B cell (primary cell): ENCODE results near the gene SLC25A40. TPM values are rescaled to one million over a fixed set of nuclear protein-coding genes. Genes with fewer than 3 reads are reported as not detected.

Experiments used
- ATAC-seq: fragments of 200-7000 bp; cut with Tn5 transposase; one replicate; pipeline ENCODE4 v1.10.0; 2021; ENCODE audit warnings: low read depth, mild to moderate bottlenecking, moderate number of reproducible peaks, moderate library complexity
- CTCF ChIA-PET: fragments of 350-600 bp; sonication (Branson Sonifier 250); formaldehyde crosslinking; loops from one replicate; lab custom pipeline; 2021; ENCODE audit warnings: antibody characterized with exemption, inconsistent platforms; lab: Charles Lee
- POLR2A ChIA-PET: fragments of 350-600 bp; sonication (Branson Sonifier 250); formaldehyde crosslinking; loops from one replicate; lab custom pipeline; 2021; ENCODE audit warnings: antibody characterized with exemption; lab: Charles Lee
- DNase-seq: peaks from one replicate; pipeline ENCODE4 v3.0.0; 2013
- H2AFZ ChIP-seq: 2 replicates; pipeline ENCODE4 v1.6.1; 2012; ENCODE audit warnings: mild to moderate bottlenecking, low read depth, low read length; ENCODE audit not compliant: insufficient read depth, poor library complexity, severe bottlenecking
- H3K27ac ChIP-seq, 2 donors: 1 replicate in 1 of 2; 2 replicates in 1 of 2; pipeline ENCODE4 v1.5.1; 2012 to 2013; ENCODE audit warnings: low read length in 2 of 2, mild to moderate bottlenecking in 2 of 2, moderate library complexity in 1 of 2
- H3K27me3 ChIP-seq, 4 experiments: fragments of 200-600 bp in 1 of 4; sonication (generic) in 1 of 4; replicated peaks in 1 of 4; 1 replicate in 2 of 4; 2 replicates in 2 of 4; pipeline versions ENCODE4 v1.6.1 to v1.7.0; 2013 to 2016; ENCODE audit warnings: low read length in 3 of 4, mild to moderate bottlenecking in 2 of 4, mixed read lengths in 1 of 4, moderate library complexity in 1 of 4; ENCODE audit not compliant: insufficient read depth in 4 of 4, control insufficient read depth in 3 of 4; ENCODE audit errors: control extremely low read depth in 1 of 4
- H3K36me3 ChIP-seq, 2 experiments: replicated peaks in 1 of 2; 1 replicate in 1 of 2; 2 replicates in 1 of 2; pipeline versions ENCODE4 v1.6.1 to v1.7.1; 2013; ENCODE audit warnings: low read length in 1 of 2; ENCODE audit not compliant: insufficient read depth in 2 of 2, control insufficient read depth in 1 of 2; ENCODE audit errors: control extremely low read depth in 1 of 2, extremely low read depth in 1 of 2
- H3K4me1 ChIP-seq, 2 donors: fragments of 200-600 bp in 1 of 2; sonication (generic) in 1 of 2; 1 replicate in 1 of 2; 2 replicates in 1 of 2; pipeline versions ENCODE4 v1.5.1 to v1.6.1; 2013 to 2017; ENCODE audit warnings: low read length in 2 of 2; ENCODE audit not compliant: control insufficient read depth in 2 of 2, insufficient read depth in 2 of 2
- H3K4me2 ChIP-seq: replicated peaks from 2 replicates; pipeline ENCODE3; 2012; ENCODE audit warnings: mild to moderate bottlenecking, low read depth, low read length; ENCODE audit not compliant: poor library complexity, severe bottlenecking
- H3K4me3 ChIP-seq, 5 experiments: fragments of 200-600 bp in 1 of 5; sonication (generic) in 1 of 5; 1 replicate in 3 of 5; 2 replicates in 2 of 5; pipeline versions ENCODE4 v1.5.1 to v1.7.0; 2011 to 2016; ENCODE audit warnings: low read length in 4 of 5, mild to moderate bottlenecking in 4 of 5, low read depth in 2 of 5, control low read depth in 1 of 5, moderate library complexity in 1 of 5; ENCODE audit not compliant: insufficient read depth in 1 of 5; ENCODE audit errors: control extremely low read depth in 1 of 5, extremely low read depth in 1 of 5
- H3K79me2 ChIP-seq: fragments of 200-600 bp; sonication (generic); one replicate; pipeline ENCODE4 v1.6.0; 2016; ENCODE audit warnings: low read length; ENCODE audit not compliant: control insufficient read depth, insufficient read depth
- H3K9ac ChIP-seq: fragments of 200-600 bp; sonication (generic); 2 replicates; pipeline ENCODE4 v1.6.1; 2017; ENCODE audit warnings: mild to moderate bottlenecking, low read length, moderate library complexity
- H3K9me3 ChIP-seq, 3 donors: one replicate each; pipeline versions ENCODE4 v1.6.1 to v1.7.1; 2013; ENCODE audit warnings: low read length in 2 of 3; ENCODE audit not compliant: control insufficient read depth in 2 of 3, insufficient read depth in 1 of 3; ENCODE audit errors: control extremely low read depth in 1 of 3
- H4K20me1 ChIP-seq: 2 replicates; pipeline ENCODE4 v1.6.0; 2012; ENCODE audit warnings: mild to moderate bottlenecking, low read length; ENCODE audit not compliant: insufficient read depth, control insufficient read depth, poor library complexity, severe bottlenecking
- H3K27ac Mint-ChIP-seq: one replicate; pipeline ENCODE4 v1.8.0; 2021; ENCODE audit warnings: mixed read lengths
- H3K27me3 Mint-ChIP-seq: one replicate; pipeline ENCODE4 v1.8.0; 2021; ENCODE audit warnings: mixed read lengths
- H3K4me1 Mint-ChIP-seq: one replicate; pipeline ENCODE4 v1.8.0; 2021; ENCODE audit warnings: mixed read lengths
- H3K4me3 Mint-ChIP-seq: one replicate; pipeline ENCODE4 v1.8.0; 2021; ENCODE audit warnings: mixed read lengths
- H3K9me3 Mint-ChIP-seq: one replicate; pipeline ENCODE4 v1.8.0; 2022; ENCODE audit warnings: mixed read lengths; ENCODE audit not compliant: insufficient read depth
- EZH2 ChIP-seq: IDR thresholded peaks from 2 replicates; pipeline ENCODE4 v1.6.1; 2012; ENCODE audit warnings: borderline replicate concordance, low read depth, mild to moderate bottlenecking, moderate library complexity, low read length; ENCODE audit not compliant: insufficient read depth, poor library complexity, severe bottlenecking
- WGBS: methylation state at CpG from one replicate; pipeline ENCODE4 v1.1.5; 2013; ENCODE audit warnings: missing lambda C conversion rate; ENCODE audit not compliant: insufficient coverage; 5-methylcytosine and 5-hydroxymethylcytosine counted together
- intact Hi-C: fragments of 100-400 bp; cut with micrococcal nuclease; formaldehyde crosslinking; loops from one replicate; pipeline ENCODE4 v1.10.0; 2022
- polyA plus RNA-seq: library from polyadenylated mRNA; depleted of rRNA; stranded (reverse); fragments of >200 nt; gene quantifications from 2 replicates; pipeline ENCODE4 v1.2.3, GENCODE V29; 2012
- total RNA-seq, 2 donors: library from RNA; stranded (reverse); fragments of 120-200 nt in 1 of 2; gene quantifications; 1 replicate in 1 of 2; 2 replicates in 1 of 2; pipeline versions ENCODE4 v1.2.3 to v1.2.4, GENCODE V29; 2013 to 2022
- TF ChIP-seq, protein P1 (sequence below): fragments of 200-600 bp; IDR thresholded peaks from one replicate; pipeline ENCODE4 v1.8.0; 2022; ENCODE audit warnings: antibody characterized with exemption, mild to moderate bottlenecking

Gene SLC25A40
- total and polyA plus RNA-seq, 2 donors (not counting 1 experiment from before 2014, with no cell fraction given): 10.5 to 28.1 TPM

- Histone ChIP-seq H3K9ac (no peak overlapping the region), H3K27ac (no peak overlapping the region), H3K4me2 (peak overlapping the region; percentile 0), H4K20me1 (peaks cover 10% of the 10 kb centered on the region), H3K4me3 (no peak overlapping the region), H3K36me3 (peaks cover 0 to 2% of the 10 kb centered on the region in 2 experiments), H3K9me3 (no peaks in the 10 kb centered on the region), H2AFZ (no peak overlapping the region), H3K79me2 (peaks cover 75% of the 10 kb centered on the region), H3K27me3 (no peaks in the 10 kb centered on the region), H3K4me1 (peaks cover 18 to 24% of the 10 kb centered on the region in 2 donors)
- WGBS: no CpG with 5 or more reads among the region's 3 CpGs
- H3K4me3 Mint-ChIP-seq: peak overlapping the region; percentile 31
- DNase-seq (no peak), ATAC-seq (no peak)
- CTCF ChIA-PET: interaction anchor here (1.0 kb wide), 1 partner anchor 8 kb away, joined by 4 read pairs; no protein-coding TSS in a partner anchor
- no peaks in the 10 kb centered on the region for H3K27me3 Mint-ChIP-seq
- intact Hi-C loops: no loop called here
- H3K27ac Mint-ChIP-seq: no peak overlapping the region
- H3K4me1 Mint-ChIP-seq: peaks cover 34% of the 10 kb centered on the region
- no peaks in the 10 kb centered on the region for H3K9me3 Mint-ChIP-seq
- no peak for TF ChIP-seq EZH2
- TF ChIP-seq, protein P1, sequence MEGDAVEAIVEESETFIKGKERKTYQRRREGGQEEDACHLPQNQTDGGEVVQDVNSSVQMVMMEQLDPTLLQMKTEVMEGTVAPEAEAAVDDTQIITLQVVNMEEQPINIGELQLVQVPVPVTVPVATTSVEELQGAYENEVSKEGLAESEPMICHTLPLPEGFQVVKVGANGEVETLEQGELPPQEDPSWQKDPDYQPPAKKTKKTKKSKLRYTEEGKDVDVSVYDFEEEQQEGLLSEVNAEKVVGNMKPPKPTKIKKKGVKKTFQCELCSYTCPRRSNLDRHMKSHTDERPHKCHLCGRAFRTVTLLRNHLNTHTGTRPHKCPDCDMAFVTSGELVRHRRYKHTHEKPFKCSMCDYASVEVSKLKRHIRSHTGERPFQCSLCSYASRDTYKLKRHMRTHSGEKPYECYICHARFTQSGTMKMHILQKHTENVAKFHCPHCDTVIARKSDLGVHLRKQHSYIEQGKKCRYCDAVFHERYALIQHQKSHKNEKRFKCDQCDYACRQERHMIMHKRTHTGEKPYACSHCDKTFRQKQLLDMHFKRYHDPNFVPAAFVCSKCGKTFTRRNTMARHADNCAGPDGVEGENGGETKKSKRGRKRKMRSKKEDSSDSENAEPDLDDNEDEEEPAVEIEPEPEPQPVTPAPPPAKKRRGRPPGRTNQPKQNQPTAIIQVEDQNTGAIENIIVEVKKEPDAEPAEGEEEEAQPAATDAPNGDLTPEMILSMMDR: no peak
- POLR2A ChIA-PET: no interaction called here
Observed at GRCh38 chr7:87878208-87878735, 2.1 kb upstream of the SLC25A40 start.

- peak overlapping the region; percentile 98 for H3K27ac Mint-ChIP-seq
- Histone ChIP-seq H3K9me3 (no peaks in the 10 kb centered on the region), H3K9ac (peak overlapping the region; percentile 87), H3K4me3 (peak overlapping the region; percentile 73 to 98 (median 93)), H3K27ac (peak overlapping the region; percentile 83 to 93), H3K4me1 (peaks cover 18 to 24% of the 10 kb centered on the region in 2 donors), H3K79me2 (peaks cover 83% of the 10 kb centered on the region), H3K36me3 (peaks cover 0 to 2% of the 10 kb centered on the region in 2 experiments), H4K20me1 (peaks cover 10% of the 10 kb centered on the region), H3K27me3 (no peaks in the 10 kb centered on the region), H3K4me2 (peak overlapping the region; percentile 93), H2AFZ (peak overlapping the region; percentile 93)
- DNase-seq (peak; percentile 38), ATAC-seq (no peak)
- intact Hi-C loops: loop anchor here (2.0 kb wide), 1 partner anchor 341 kb away; no protein-coding TSS in a partner anchor
- POLR2A ChIA-PET: interaction anchor here (1.3 kb wide), 1 partner anchor 56 kb away, joined by 4 read pairs; the partner anchor contains the start of gene ADAM22
- CTCF ChIA-PET: interaction anchor here (1.0 to 1.8 kb wide), 2 partner anchors 9 kb away, joined by 4 to 5 read pairs; no protein-coding TSS in a partner anchor
- H3K4me1 Mint-ChIP-seq: peaks cover 37% of the 10 kb centered on the region
- H3K4me3 Mint-ChIP-seq: peak overlapping the region; percentile 76
- no peaks in the 10 kb centered on the region for H3K9me3 Mint-ChIP-seq
- TF ChIP-seq EZH2: no peak
- TF ChIP-seq, protein P1: no peak
- 20% methylated on average over 2 of the region's 10 CpGs for WGBS
- H3K27me3 Mint-ChIP-seq: no peaks in the 10 kb centered on the region
Observed at GRCh38 chr7:87877366-87878040, 1.3 kb upstream of the SLC25A40 start.
